CD4-positive, alpha-beta T cell (primary cell): ENCODE results near the gene KIF24. TPM values are rescaled to one million over a fixed set of nuclear protein-coding genes. Genes with fewer than 3 reads are reported as not detected.
"Not testable (repeated sequence)": the region's sequence is repeated elsewhere in the genome, so short reads cannot be mapped to it uniquely, and the experiment has no call there.

Source experiments
- ATAC-seq: fragments of 200-7000 bp; cut with Tn5 transposase; one replicate; pipeline ENCODE4 v1.10.0; 2022; ENCODE audit warnings: mild to moderate bottlenecking; ENCODE audit not compliant: poor library complexity
- CTCF ChIA-PET: fragments of 350-600 bp; sonication (Branson Sonifier 250); formaldehyde crosslinking; loops from one replicate; lab custom pipeline; 2021; ENCODE audit warnings: antibody characterized with exemption, inconsistent platforms; lab: Charles Lee
- POLR2A ChIA-PET: fragments of 350-600 bp; sonication (Branson Sonifier 250); formaldehyde crosslinking; loops from one replicate; lab custom pipeline; 2021; ENCODE audit warnings: antibody characterized with exemption, inconsistent platforms; lab: Charles Lee
- DNase-seq, 14 experiments: peaks; one replicate each; pipeline ENCODE4 v3.0.0-alpha.2; 2013 to 2020; ENCODE audit warnings: mixed read lengths in 2 of 14
- H3K27ac ChIP-seq, 2 donors: one replicate each; pipeline versions ENCODE4 v1.5.1 to v1.7.0; 2013; ENCODE audit warnings: low read length in 2 of 2, low read depth in 1 of 2, mild to moderate bottlenecking in 1 of 2
- H3K27me3 ChIP-seq, 2 experiments: 1 replicate in 1 of 2; 2 replicates in 1 of 2; pipeline versions ENCODE4 v1.6.1 to v1.7.0; 2013; ENCODE audit warnings: low read length in 2 of 2, control low read depth in 1 of 2, mild to moderate bottlenecking in 1 of 2, moderate library complexity in 1 of 2; ENCODE audit not compliant: insufficient read depth in 2 of 2, control insufficient read depth in 1 of 2
- H3K36me3 ChIP-seq: one replicate; pipeline ENCODE4 v1.6.1; 2013; ENCODE audit warnings: low read length, control low read depth; ENCODE audit not compliant: insufficient read depth
- H3K4me1 ChIP-seq: one replicate; pipeline ENCODE4 v1.6.1; 2013; ENCODE audit warnings: low read length, control low read depth; ENCODE audit not compliant: insufficient read depth
- H3K4me3 ChIP-seq: one replicate; pipeline ENCODE4 v1.5.1; 2013; ENCODE audit warnings: mild to moderate bottlenecking, low read length, moderate library complexity
- H3K9me3 ChIP-seq, 2 experiments: 1 replicate in 1 of 2; 2 replicates in 1 of 2; pipeline versions ENCODE4 v1.6.1 to v1.7.0; 2013; ENCODE audit warnings: low read length in 2 of 2, mild to moderate bottlenecking in 2 of 2, control low read depth in 1 of 2, moderate library complexity in 1 of 2; ENCODE audit not compliant: control insufficient read depth in 1 of 2, insufficient read depth in 1 of 2
- H3K27ac Mint-ChIP-seq: one replicate; pipeline ENCODE4 v1.8.0; 2020; ENCODE audit warnings: mixed read lengths
- H3K27me3 Mint-ChIP-seq: one replicate; pipeline ENCODE4 v1.8.0; 2021; ENCODE audit warnings: mixed read lengths
- H3K36me3 Mint-ChIP-seq: one replicate; pipeline ENCODE4 v1.8.0; 2021; ENCODE audit warnings: low read depth, mixed read lengths
- H3K4me1 Mint-ChIP-seq: one replicate; pipeline ENCODE4 v1.8.0; 2021; ENCODE audit warnings: low read depth, mixed read lengths
- H3K4me3 Mint-ChIP-seq: one replicate; pipeline ENCODE4 v1.8.0; 2020; ENCODE audit warnings: mild to moderate bottlenecking, mixed read lengths
- H3K9me3 Mint-ChIP-seq: one replicate; pipeline ENCODE4 v1.8.0; 2020; ENCODE audit warnings: mixed read lengths
- intact Hi-C, 2 experiments: fragments of 100-400 bp; cut with DNase I in 1 of 2; cut with micrococcal nuclease in 1 of 2; formaldehyde crosslinking; loops; one replicate each; pipeline versions ENCODE4 v1.15.1 to v1.9.0; 2023 to 2025; cut with DNase I, micrococcal nuclease
- total RNA-seq, 174 experiments: library from RNA in 2 of 174; stranded (reverse) in 2 of 174; gene quantifications; one replicate each; pipeline ENCODE4 v1.2.3 and lab custom pipeline; 2021 to 2026
- TF ChIP-seq, protein P1 (sequence below): fragments of 200-600 bp; IDR thresholded peaks from one replicate; pipeline ENCODE4 v1.8.0; 2022; ENCODE audit warnings: antibody characterized with exemption, mild to moderate bottlenecking

KIF24 gene
- total RNA-seq, 2 experiments from 2014 or later = 0.05 to 0.14 TPM

DNA sequence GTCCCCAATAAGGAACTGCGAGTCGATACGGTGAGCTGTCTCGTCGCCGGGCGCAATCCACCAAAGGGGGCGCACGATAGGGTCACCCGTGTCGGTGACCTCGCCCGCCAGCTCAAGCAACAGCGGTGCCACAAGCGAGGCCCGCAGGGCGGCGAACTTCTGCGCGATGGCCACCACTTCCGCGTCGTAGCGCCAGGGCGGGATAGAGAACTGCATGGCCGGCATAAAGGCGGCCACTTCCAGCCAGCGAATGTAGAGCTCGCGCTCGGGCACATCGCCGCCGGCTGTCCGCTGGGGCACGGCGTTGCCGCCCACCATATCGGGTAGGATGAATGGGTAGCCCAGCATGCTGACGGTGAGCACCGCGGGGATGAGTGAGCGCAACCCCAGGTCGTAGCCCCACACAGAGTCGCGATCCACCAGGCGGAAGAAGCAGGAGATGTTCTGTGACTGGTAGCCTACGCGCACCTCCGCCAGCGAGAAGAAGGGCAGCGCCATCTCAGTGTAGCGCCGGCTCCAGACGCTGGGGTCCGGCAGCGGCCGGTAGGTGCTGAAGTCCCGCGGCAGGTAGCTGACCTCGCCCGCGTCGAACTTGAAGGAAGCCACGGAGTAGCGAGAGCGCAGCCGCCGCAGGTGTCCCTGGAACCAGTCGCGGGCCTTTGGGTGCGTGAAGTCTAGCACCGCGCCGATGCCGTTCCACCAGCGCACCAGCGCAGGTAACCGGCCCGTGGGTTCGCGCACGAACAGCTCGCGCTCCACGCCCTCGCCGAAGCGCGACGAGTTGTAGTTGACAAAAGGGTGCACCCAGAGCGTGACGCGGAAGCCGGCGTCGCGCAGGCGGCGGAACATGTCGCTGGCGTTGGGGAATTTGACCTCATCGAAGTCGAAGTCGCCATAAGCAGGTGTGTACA, 42.2 kb upstream of the KIF24 start:
- Histone ChIP-seq H3K4me3 (no peak overlapping the region), H3K4me1 (peaks cover 8% of the 10 kb centered on the region), H3K36me3 (peaks cover 2% of the 10 kb centered on the region), H3K27ac (no peak overlapping the region), H3K27me3 (no peaks in the 10 kb centered on the region), H3K9me3 (peaks cover 0 to 24% of the 10 kb centered on the region in 2 experiments)
- ChIA-PET POLR2A (interaction anchor here (1.2 kb wide), 1 partner anchor 8 kb away, joined by 5 read pairs; no protein-coding TSS in a partner anchor), CTCF (interaction anchor here (1.1 kb wide), 1 partner anchor 8 kb away, joined by 3 read pairs; no protein-coding TSS in a partner anchor)
- Mint-ChIP-seq H3K36me3 (peaks cover 16% of the 10 kb centered on the region), H3K27me3 (no peaks in the 10 kb centered on the region), H3K4me1 (peaks cover 11% of the 10 kb centered on the region), H3K4me3 (peak overlapping the region; percentile 72), H3K27ac (peak overlapping the region; percentile 42), H3K9me3 (no peaks in the 10 kb centered on the region)
- intact Hi-C loops = loop anchor here in 1 of 2 experiments (10.0 kb wide), 2 partner anchors 196 to 356 kb away; partner anchors contain the start of gene UBAP1
- ATAC-seq (no peak), DNase-seq (peak in 5 of 14 experiments; percentile 17 to 51 (median 33))
- TF ChIP-seq, protein P1, sequence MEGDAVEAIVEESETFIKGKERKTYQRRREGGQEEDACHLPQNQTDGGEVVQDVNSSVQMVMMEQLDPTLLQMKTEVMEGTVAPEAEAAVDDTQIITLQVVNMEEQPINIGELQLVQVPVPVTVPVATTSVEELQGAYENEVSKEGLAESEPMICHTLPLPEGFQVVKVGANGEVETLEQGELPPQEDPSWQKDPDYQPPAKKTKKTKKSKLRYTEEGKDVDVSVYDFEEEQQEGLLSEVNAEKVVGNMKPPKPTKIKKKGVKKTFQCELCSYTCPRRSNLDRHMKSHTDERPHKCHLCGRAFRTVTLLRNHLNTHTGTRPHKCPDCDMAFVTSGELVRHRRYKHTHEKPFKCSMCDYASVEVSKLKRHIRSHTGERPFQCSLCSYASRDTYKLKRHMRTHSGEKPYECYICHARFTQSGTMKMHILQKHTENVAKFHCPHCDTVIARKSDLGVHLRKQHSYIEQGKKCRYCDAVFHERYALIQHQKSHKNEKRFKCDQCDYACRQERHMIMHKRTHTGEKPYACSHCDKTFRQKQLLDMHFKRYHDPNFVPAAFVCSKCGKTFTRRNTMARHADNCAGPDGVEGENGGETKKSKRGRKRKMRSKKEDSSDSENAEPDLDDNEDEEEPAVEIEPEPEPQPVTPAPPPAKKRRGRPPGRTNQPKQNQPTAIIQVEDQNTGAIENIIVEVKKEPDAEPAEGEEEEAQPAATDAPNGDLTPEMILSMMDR = no peak

DNA sequence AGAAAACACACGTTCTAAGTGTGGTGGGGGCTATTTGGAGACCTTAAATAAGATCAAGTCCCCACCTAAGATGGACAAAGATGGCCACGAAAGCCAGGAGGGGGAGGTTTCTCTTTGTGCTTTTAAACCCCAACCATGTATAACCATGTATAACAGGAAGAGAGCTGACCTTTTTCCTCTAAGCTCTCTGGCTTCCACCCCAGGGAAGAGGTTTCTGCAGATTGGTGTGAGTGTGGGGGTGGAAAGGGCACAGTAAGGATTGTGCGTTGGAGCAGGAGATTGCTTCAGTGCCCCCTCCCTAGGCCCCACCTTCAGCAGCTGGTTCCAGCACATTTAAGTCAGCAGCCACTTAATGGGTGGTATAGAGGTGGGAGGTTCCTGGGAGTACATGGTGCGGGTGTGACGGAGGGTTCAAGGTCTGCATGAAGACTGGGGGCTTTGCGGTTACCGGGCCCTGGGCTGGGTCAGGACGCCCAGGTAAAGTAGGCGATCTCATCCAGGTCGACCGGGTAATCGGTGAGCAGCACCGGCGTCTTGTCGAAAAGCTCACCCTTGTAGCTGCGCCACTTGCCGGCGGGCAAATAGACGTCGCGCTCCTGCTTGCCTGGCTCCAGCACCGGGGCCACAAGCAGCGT, 41.4 kb upstream of the KIF24 start:
- POLR2A ChIA-PET = interaction anchor here (1.2 kb wide), 1 partner anchor 9 kb away, joined by 5 read pairs; no protein-coding TSS in a partner anchor
- CTCF ChIA-PET = interaction anchor here (0.8 to 1.1 kb wide), 2 partner anchors 9 to 34 kb away, joined by 3 read pairs; no protein-coding TSS in a partner anchor

DNA sequence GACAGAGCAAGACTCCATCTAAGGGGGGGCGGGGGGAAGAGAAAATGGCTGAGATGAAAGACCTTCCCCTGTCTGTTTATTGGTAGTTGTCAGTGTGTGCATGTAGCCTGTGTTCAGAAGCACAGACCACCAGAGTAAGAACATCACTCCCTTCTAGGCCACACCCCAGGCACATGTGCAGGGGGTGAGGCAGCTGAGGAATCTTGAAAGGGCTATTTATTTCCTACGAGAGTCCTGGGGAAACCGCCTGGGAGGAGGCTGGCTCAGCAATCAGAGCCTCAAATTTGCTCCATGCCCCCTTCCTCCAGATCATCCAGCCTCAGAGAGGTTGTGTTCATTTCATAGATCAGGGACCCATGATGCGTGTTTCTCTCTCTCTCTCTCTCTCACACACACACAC, 40.6 kb upstream of the KIF24 start:
- H3K36me3 ChIP-seq = peaks cover 2% of the 10 kb centered on the region
- ATAC-seq = no peak
- TF ChIP-seq, protein P1 = no peak
- H3K4me3 Mint-ChIP-seq = no peak overlapping the region
- no peak overlapping the region for H3K27ac Mint-ChIP-seq
- no peak for DNase-seq
- no peak overlapping the region for H3K27ac ChIP-seq
- H3K4me1 Mint-ChIP-seq = no peaks in the 10 kb centered on the region
- CTCF ChIA-PET = interaction anchor here (0.8 kb wide), 1 partner anchor 35 kb away, joined by 3 read pairs; no protein-coding TSS in a partner anchor
- intact Hi-C loops = loop anchor here in 1 of 2 experiments (10.0 kb wide), 2 partner anchors 195 to 355 kb away; partner anchors contain the start of gene UBAP1
- POLR2A ChIA-PET = no interaction called here
- H3K4me3 ChIP-seq = no peak overlapping the region
- peaks cover 3% of the 10 kb centered on the region for H3K4me1 ChIP-seq
- H3K27me3 ChIP-seq = no peaks in the 10 kb centered on the region
- no peaks in the 10 kb centered on the region for H3K9me3 Mint-ChIP-seq
- H3K36me3 Mint-ChIP-seq = peaks cover 16% of the 10 kb centered on the region
- no peaks in the 10 kb centered on the region for H3K27me3 Mint-ChIP-seq
- peaks cover 0 to 24% of the 10 kb centered on the region in 2 experiments for H3K9me3 ChIP-seq

More for the DNA sequence above, 41.4 kb upstream of the KIF24 start:
- Mint-ChIP-seq H3K4me3 (peak overlapping the region; percentile 72), H3K36me3 (peaks cover 16% of the 10 kb centered on the region), H3K9me3 (no peaks in the 10 kb centered on the region), H3K4me1 (peaks cover 4% of the 10 kb centered on the region), H3K27ac (peak overlapping the region; percentile 42), H3K27me3 (no peaks in the 10 kb centered on the region)
- ATAC-seq (peak; percentile 73), DNase-seq (no peak)
- H3K36me3 ChIP-seq = peaks cover 2% of the 10 kb centered on the region
- intact Hi-C loops = loop anchor here in 1 of 2 experiments (10.0 kb wide), 2 partner anchors 196 to 356 kb away; partner anchors contain the start of gene UBAP1
- no peaks in the 10 kb centered on the region for H3K27me3 ChIP-seq
- H3K27ac ChIP-seq = no peak overlapping the region
- peaks cover under 1% of the 10 kb centered on the region for H3K4me1 ChIP-seq
- TF ChIP-seq, protein P1 = no peak
- H3K9me3 ChIP-seq = peaks cover 0 to 24% of the 10 kb centered on the region in 2 experiments
- H3K4me3 ChIP-seq = no peak overlapping the region

DNA sequence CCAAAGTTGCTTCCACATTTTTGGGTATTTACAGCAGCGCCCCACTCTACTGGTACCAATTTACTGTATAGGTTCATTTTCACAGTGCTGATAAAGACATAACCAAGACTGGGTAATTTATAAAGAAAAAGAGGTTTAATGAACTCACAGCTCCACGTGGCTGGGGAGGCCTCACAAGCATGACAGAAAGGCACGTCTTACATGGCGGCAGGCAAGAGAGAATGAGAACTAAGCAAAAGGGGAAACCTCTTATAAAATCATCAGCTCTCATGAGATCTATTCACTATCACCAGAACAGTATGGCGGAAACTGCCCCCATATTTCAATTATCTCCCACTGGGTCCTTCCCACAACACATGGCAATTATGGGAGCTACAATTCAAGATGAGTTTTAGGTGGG, 39.7 kb upstream of the KIF24 start:
- intact Hi-C loops, H3K27me3 Mint-ChIP-seq: not testable (repeated sequence)

More for the DNA sequence above, 39.7 kb upstream of the KIF24 start:
- peaks cover 0 to 24% of the 10 kb centered on the region in 2 experiments for H3K9me3 ChIP-seq
- H3K4me1 ChIP-seq, CTCF ChIA-PET, DNase-seq, H3K9me3 Mint-ChIP-seq, H3K4me3 ChIP-seq, H3K36me3 ChIP-seq, H3K27ac ChIP-seq, H3K4me3 Mint-ChIP-seq, H3K4me1 Mint-ChIP-seq, H3K27me3 ChIP-seq, POLR2A ChIA-PET, ATAC-seq, H3K27ac Mint-ChIP-seq: not testable (repeated sequence)
- peaks cover 16% of the 10 kb centered on the region for H3K36me3 Mint-ChIP-seq
